CD4-positive, alpha-beta T cell (primary cell): ENCODE measurements around the gene CACNA2D2. TPM values are rescaled to one million over a fixed set of nuclear protein-coding genes. Genes with fewer than 3 reads are reported as not detected.

Source experiments
- ATAC-seq: fragments of 200-7000 bp; cut with Tn5 transposase; one replicate; pipeline ENCODE4 v1.10.0; 2022; ENCODE audit warnings: mild to moderate bottlenecking; ENCODE audit not compliant: poor library complexity
- CTCF ChIA-PET: fragments of 350-600 bp; sonication (Branson Sonifier 250); formaldehyde crosslinking; loops from one replicate; lab custom pipeline; 2021; ENCODE audit warnings: antibody characterized with exemption, inconsistent platforms; lab: Charles Lee
- POLR2A ChIA-PET: fragments of 350-600 bp; sonication (Branson Sonifier 250); formaldehyde crosslinking; loops from one replicate; lab custom pipeline; 2021; ENCODE audit warnings: antibody characterized with exemption, inconsistent platforms; lab: Charles Lee
- DNase-seq, 14 experiments: peaks; one replicate each; pipeline ENCODE4 v3.0.0-alpha.2; 2013 to 2020; ENCODE audit warnings: mixed read lengths in 2 of 14
- H3K27ac ChIP-seq, 2 donors: one replicate each; pipeline versions ENCODE4 v1.5.1 to v1.7.0; 2013; ENCODE audit warnings: low read length in 2 of 2, low read depth in 1 of 2, mild to moderate bottlenecking in 1 of 2
- H3K27me3 ChIP-seq, 2 experiments: 1 replicate in 1 of 2; 2 replicates in 1 of 2; pipeline versions ENCODE4 v1.6.1 to v1.7.0; 2013; ENCODE audit warnings: low read length in 2 of 2, control low read depth in 1 of 2, mild to moderate bottlenecking in 1 of 2, moderate library complexity in 1 of 2; ENCODE audit not compliant: insufficient read depth in 2 of 2, control insufficient read depth in 1 of 2
- H3K36me3 ChIP-seq: one replicate; pipeline ENCODE4 v1.6.1; 2013; ENCODE audit warnings: low read length, control low read depth; ENCODE audit not compliant: insufficient read depth
- H3K4me1 ChIP-seq: one replicate; pipeline ENCODE4 v1.6.1; 2013; ENCODE audit warnings: low read length, control low read depth; ENCODE audit not compliant: insufficient read depth
- H3K4me3 ChIP-seq: one replicate; pipeline ENCODE4 v1.5.1; 2013; ENCODE audit warnings: mild to moderate bottlenecking, low read length, moderate library complexity
- H3K9me3 ChIP-seq, 2 experiments: 1 replicate in 1 of 2; 2 replicates in 1 of 2; pipeline versions ENCODE4 v1.6.1 to v1.7.0; 2013; ENCODE audit warnings: low read length in 2 of 2, mild to moderate bottlenecking in 2 of 2, control low read depth in 1 of 2, moderate library complexity in 1 of 2; ENCODE audit not compliant: control insufficient read depth in 1 of 2, insufficient read depth in 1 of 2
- H3K27ac Mint-ChIP-seq: one replicate; pipeline ENCODE4 v1.8.0; 2020; ENCODE audit warnings: mixed read lengths
- H3K27me3 Mint-ChIP-seq: one replicate; pipeline ENCODE4 v1.8.0; 2021; ENCODE audit warnings: mixed read lengths
- H3K36me3 Mint-ChIP-seq: one replicate; pipeline ENCODE4 v1.8.0; 2021; ENCODE audit warnings: low read depth, mixed read lengths
- H3K4me1 Mint-ChIP-seq: one replicate; pipeline ENCODE4 v1.8.0; 2021; ENCODE audit warnings: low read depth, mixed read lengths
- H3K4me3 Mint-ChIP-seq: one replicate; pipeline ENCODE4 v1.8.0; 2020; ENCODE audit warnings: mild to moderate bottlenecking, mixed read lengths
- H3K9me3 Mint-ChIP-seq: one replicate; pipeline ENCODE4 v1.8.0; 2020; ENCODE audit warnings: mixed read lengths
- CTCF ChIP-seq: fragments of 200-600 bp; IDR thresholded peaks from one replicate; pipeline ENCODE4 v1.8.0; 2022; ENCODE audit warnings: antibody characterized with exemption, mild to moderate bottlenecking
- intact Hi-C, 2 experiments: fragments of 100-400 bp; cut with DNase I in 1 of 2; cut with micrococcal nuclease in 1 of 2; formaldehyde crosslinking; loops; one replicate each; pipeline versions ENCODE4 v1.15.1 to v1.9.0; 2023 to 2025; cut with DNase I, micrococcal nuclease
- total RNA-seq, 174 experiments: library from RNA in 2 of 174; stranded (reverse) in 2 of 174; gene quantifications; one replicate each; pipeline ENCODE4 v1.2.3 and lab custom pipeline; 2021 to 2026

The CACNA2D2 gene
- total RNA-seq, 2 experiments from 2014 or later = 2.5 to 3.8 TPM

- peaks cover 67% of the 10 kb centered on the region for H3K36me3 Mint-ChIP-seq
Observed at GRCh38 chr3:50353245-50354004, 150.0 kb downstream of the CACNA2D2 start.

GRCh38 chr3:50352781-50353180 lies 150.7 kb downstream of the CACNA2D2 start:
- POLR2A ChIA-PET = interaction anchor here (2.5 to 6.4 kb wide), 3 partner anchors 13 to 54 kb away, joined by 9 to 57 read pairs (median 42); partner anchors contain the start of genes HYAL3, NAA80 and RASSF1
- H3K4me3 ChIP-seq = no peak overlapping the region
- H3K9me3 ChIP-seq = no peaks in the 10 kb centered on the region
- Mint-ChIP-seq H3K27me3 (no peaks in the 10 kb centered on the region), H3K27ac (peak overlapping the region; percentile 53), H3K4me1 (peaks cover 64% of the 10 kb centered on the region), H3K4me3 (peak overlapping the region; percentile 49), H3K36me3 (peaks cover 67% of the 10 kb centered on the region), H3K9me3 (no peaks in the 10 kb centered on the region)
- ATAC-seq = no peak
- CTCF ChIA-PET = interaction anchor here (0.7 to 1.1 kb wide), 3 partner anchors 13 to 1039 kb away, joined by 3 read pairs; no protein-coding TSS in a partner anchor
- H3K27ac ChIP-seq = no peak overlapping the region
- peaks cover 72% of the 10 kb centered on the region for H3K36me3 ChIP-seq
- peaks cover 74% of the 10 kb centered on the region for H3K4me1 ChIP-seq
- TF ChIP-seq CTCF = no peak
- no peaks in the 10 kb centered on the region for H3K27me3 ChIP-seq
- DNase-seq = peak in 2 of 14 experiments; percentile 49 to 58
- intact Hi-C loops = loop anchor here in 1 of 2 experiments (5.0 kb wide), 2 partner anchors 1040 to 1150 kb away; partner anchors contain the start of genes DCAF1 and RBM15B

More at GRCh38 chr3:50353245-50354004, 150.0 kb downstream of the CACNA2D2 start:
- Histone ChIP-seq H3K27me3 (no peaks in the 10 kb centered on the region), H3K27ac (no peak overlapping the region), H3K4me1 (peaks cover 74% of the 10 kb centered on the region), H3K36me3 (peaks cover 67% of the 10 kb centered on the region), H3K4me3 (no peak overlapping the region), H3K9me3 (no peaks in the 10 kb centered on the region)
- Mint-ChIP-seq H3K4me3 (peak overlapping the region; percentile 49), H3K27me3 (no peaks in the 10 kb centered on the region), H3K4me1 (peaks cover 64% of the 10 kb centered on the region), H3K27ac (peak overlapping the region; percentile 53), H3K9me3 (no peaks in the 10 kb centered on the region)
- intact Hi-C loops = loop anchor here in 1 of 2 experiments (5.0 kb wide), 2 partner anchors 1039 to 1149 kb away; partner anchors contain the start of genes DCAF1 and RBM15B
- CTCF ChIA-PET = interaction anchor here (1.1 kb wide), 1 partner anchor 12 kb away, joined by 3 read pairs; no protein-coding TSS in a partner anchor
- DNase-seq (no peak), ATAC-seq (no peak)
- no peak for TF ChIP-seq CTCF
- POLR2A ChIA-PET = interaction anchor here (1.2 to 6.4 kb wide), 4 partner anchors 12 to 61 kb away, joined by 3 to 57 read pairs (median 26); partner anchors contain the start of genes HYAL3, NAA80 and RASSF1

- DNase-seq (no peak), ATAC-seq (no peak)
- peak overlapping the region; percentile 76 for H3K4me3 ChIP-seq
- peaks cover 63% of the 10 kb centered on the region for H3K36me3 ChIP-seq
- intact Hi-C loops = loop anchor here (1.0 to 5.0 kb wide), 6 partner anchors 8 to 1151 kb away; partner anchors contain the start of genes TMEM115 (in 2 of the 2), DCAF1 (in 1 of the 2), IFRD2 (in 1 of the 2) and RBM15B (in 1 of the 2)
- H3K27ac ChIP-seq = peak overlapping the region; percentile 94 to 97
- Mint-ChIP-seq H3K4me1 (peaks cover 61% of the 10 kb centered on the region), H3K36me3 (peaks cover 64% of the 10 kb centered on the region), H3K27ac (peak overlapping the region; percentile 99), H3K9me3 (no peaks in the 10 kb centered on the region), H3K4me3 (peak overlapping the region; percentile 97), H3K27me3 (no peaks in the 10 kb centered on the region)
- H3K27me3 ChIP-seq = no peaks in the 10 kb centered on the region
- POLR2A ChIA-PET = interaction anchor here (0.6 to 4.9 kb wide), 20 partner anchors 8 to 1034 kb away, joined by 3 to 214 read pairs (median 6); partner anchors contain the start of genes C3orf18, GNAI2, HEMK1 and HYAL2
- TF ChIP-seq CTCF = no peak
- H3K4me1 ChIP-seq = peaks cover 73% of the 10 kb centered on the region
- H3K9me3 ChIP-seq = no peaks in the 10 kb centered on the region
- CTCF ChIA-PET = interaction anchor here (0.9 to 1.7 kb wide), 4 partner anchors 27 to 1038 kb away, joined by 3 to 8 read pairs (median 4); no protein-coding TSS in a partner anchor
Observed at GRCh38 chr3:50351323-50351697, 152.1 kb downstream of the CACNA2D2 start.
